ENCODE data around the gene TAF7.
"Not testable (repeated sequence)": the region's sequence is repeated elsewhere in the genome, so short reads cannot be mapped to it uniquely, and the experiment has no call there.

Gene TAF7

DNA sequence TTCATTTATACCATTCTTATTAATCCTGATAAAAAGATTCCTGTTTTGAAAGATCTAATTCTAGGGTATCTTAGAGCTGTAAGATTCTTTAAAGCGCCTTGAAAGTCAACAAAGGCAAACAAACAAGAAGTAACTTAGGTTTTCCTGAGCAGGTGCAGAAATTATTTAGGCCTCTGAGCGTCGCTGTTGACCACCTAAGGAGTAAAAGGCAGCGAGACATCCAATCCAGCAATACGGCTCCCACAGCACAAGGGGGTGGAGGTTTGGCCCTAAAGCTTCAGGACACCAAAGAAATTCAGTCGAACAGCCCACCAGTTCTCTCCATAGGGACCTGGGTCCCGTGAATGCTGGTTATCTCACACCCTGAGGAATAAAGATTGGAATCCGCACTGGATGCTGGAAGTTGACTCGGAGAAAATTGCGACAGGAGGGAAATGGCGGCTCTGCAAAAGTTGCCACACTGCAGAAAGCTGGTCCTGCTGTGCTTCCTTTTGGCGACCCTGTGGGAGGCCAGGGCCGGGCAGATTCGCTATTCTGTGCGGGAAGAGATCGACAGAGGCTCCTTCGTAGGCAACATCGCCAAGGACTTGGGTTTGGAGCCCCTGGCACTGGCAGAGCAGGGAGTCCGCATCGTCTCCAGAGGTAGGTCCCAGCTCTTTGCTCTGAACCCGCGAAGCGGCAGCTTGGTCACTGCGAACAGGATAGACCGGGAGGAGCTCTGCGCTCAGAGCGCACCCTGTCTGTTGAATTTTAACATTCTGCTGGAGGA is 18.1 kb upstream of the TAF7 start, which contains the start of gene PCDHGA2:
Gene PCDHGA2, plus strand, starts transcription at position 223 of the 769 bp plus-strand sequence.
- DNase-seq (ENCODE audit: low spot score), result peak; percentile 57

DNA sequence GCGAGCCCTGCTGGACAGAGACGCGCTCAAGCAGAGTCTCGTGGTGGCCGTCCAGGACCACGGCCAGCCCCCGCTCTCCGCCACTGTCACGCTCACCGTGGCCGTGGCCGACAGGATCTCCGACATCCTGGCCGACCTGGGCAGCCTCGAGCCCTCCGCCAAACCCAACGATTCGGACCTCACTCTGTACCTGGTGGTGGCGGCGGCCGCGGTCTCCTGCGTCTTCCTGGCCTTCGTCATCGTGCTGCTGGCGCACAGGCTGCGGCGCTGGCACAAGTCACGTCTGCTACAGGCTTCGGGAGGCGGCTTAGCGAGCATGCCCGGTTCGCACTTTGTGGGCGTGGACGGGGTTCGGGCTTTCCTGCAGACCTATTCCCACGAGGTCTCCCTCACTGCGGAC is 12.0 kb upstream of the TAF7 start:
- DNase-seq (ENCODE audit: low spot score), result not testable (repeated sequence)

DNA sequence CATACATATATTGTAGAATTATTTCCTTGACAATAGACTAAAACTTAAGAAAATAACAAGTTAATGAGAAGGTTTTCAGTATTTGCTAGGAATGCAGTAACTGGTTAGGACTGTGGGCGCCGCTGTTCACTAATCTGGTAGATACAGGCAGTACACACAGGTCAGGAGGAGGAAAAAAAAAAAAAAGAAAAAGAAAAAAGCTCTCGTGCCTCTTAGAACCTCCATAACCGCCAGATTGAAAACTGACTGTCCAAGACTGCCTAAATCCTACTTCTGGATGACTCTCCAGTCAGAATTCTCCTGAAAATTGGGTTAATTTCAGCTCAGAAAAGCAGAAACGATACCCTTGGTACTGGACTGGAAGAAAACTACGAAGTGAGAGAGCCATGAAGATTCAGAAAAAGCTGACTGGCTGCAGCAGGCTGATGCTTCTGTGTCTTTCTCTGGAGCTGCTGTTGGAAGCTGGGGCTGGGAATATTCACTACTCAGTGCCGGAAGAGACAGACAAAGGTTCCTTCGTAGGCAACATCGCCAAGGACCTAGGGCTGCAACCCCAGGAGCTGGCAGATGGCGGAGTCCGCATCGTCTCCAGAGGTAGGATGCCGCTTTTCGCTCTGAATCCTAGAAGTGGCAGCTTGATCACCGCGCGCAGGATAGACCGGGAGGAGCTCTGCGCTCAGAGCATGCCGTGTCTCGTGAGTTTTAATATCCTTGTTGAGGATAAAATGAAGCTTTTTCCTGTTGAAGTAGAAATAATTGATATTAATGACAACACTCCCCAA is 9.9 kb upstream of the TAF7 start, which contains the start of gene PCDHGA1:
Gene PCDHGA1, plus strand, starts transcription at position 216 of the 782 bp plus-strand sequence.
- DNase-seq (ENCODE audit: low spot score), result peak; percentile 55

DNA sequence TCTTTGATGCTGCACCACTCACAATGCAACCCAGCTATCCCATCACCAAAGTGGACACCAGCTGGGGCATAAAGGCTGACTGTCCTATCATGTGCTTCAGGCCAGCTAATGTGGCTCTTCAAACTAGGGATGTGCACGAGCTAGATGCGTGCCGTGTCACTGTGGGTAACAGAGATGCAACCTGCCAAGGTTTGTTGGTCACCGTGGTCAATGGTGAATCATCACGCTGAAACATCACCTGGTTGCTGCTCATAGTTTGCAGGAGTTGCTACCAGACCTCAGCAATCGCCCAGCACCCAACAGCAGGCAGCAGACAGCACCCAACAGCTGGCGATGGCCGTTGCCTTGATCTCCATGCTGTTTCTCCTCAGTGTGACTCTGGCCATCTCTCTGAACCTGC is 7.6 kb upstream of the TAF7 start:
- DNase-seq (ENCODE audit: low spot score), result no peak

DNA sequence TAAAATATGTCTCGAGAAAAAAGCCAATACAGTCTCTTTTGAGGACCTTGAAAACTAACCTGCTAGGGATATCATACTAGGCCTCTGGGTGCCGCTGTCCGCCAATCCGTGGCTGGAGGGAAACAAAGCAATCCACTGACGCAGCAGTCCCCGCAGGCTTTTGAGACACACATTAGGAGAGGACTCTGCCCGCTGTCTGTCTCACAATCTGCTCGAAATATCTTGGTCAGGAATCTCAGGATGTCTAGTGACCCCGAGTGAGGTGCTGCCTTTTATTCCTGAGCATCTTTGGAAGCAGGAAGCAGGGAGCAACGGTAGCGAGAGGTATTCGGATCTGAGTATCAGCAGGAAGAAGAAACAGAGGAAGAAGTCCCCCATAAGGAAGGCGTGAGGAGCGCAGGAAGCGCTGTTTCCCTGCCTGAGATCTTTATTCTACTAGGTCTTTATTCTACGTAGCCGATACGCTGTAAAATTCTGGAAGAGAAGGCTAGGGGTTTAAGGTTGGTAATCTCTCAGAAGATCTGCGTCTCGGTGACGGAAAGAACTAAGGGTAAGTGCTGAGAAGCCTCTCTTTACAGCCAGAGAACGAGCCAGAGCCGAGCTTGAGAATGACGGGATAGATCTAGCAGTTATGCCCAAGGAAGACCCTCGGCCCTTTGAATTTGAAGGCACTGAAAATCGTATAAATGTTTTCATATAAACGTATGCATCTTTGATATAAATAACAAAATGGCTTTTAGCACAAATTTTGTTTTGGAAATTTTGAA is 5.7 kb upstream of the TAF7 start:
- peak; percentile 64 for DNase-seq (ENCODE audit: low spot score)

DNA sequence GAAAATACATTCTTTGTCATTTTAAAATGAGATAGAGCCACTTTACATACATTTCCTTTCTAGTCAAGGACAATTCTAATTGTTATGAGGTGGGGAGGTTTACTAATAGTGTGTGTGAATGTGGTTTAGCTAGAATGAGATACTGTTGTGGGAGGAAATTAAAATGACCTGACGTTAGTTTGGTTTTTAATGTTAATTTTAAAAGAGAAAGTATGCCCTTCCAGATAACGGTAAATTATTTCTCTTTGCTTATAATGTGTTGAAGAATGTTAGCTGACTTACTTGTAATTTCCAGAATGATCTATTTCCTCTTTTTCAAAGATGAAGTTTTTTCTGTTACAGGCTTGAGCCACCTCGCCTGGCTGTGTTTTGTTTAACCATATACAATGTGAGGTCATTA is 1.7 kb upstream of the TAF7 start:
- DNase-seq (ENCODE audit: low spot score), result no peak

DNA sequence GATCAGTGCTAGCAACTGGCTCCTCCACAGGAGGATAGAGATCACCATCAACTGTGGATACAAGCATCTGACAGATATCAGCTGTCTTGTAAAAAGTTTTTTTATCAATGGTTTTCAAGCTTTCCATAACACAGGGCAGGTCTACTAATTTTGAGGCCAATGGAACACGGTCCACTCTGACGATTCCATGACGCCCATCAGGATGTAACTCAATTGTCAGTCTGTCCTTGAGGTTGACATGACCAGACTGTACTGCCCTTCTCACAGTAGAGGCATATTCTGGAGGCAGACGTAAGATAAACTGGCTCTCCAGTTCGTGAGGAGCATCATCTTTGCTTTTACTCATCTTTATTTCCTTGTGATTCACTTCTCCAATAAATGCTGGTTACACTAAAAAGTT is 885 bp downstream of the TAF7 start:
- no peak for DNase-seq (ENCODE audit: low spot score)

DNA sequence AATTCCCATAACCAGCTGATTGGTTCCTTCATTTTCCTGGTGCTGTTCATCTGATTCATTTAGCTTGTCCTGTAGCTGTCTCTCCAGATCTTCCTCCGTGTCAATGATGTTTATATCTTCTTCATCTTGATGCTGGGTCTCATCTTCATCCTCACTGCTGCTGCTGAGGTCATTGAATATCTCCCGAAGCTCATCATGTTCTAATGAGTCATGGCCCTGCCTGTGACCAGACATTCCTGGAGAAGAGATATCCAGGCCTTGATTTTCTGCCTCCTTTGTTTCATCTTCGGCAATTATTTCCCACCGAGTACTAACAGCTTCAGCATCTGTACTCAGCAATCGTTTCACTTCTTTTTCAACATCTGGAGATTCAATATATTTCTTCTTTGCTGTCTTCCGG is 1.4 kb downstream of the TAF7 start:
- DNase-seq (ENCODE audit: low spot score), result no peak

DNA sequence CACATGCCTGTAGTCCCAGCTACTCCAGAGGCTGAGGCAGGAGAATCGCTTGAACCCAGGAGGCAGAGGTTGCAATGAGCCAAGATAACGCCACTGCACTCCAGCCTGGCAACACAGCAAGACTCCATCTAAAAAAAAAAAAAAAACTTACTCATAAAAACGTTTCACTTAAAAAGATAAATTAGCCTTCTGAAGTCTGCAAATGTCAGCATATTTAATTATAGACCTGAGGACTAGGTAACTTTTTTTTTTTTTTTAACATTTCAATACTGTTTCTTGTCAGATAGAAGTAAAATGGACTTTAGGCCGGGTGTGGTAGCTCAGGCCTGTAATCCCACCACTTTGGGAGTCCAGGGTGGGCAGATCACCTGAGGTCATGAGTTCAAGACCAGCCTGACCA is 3.6 kb downstream of the TAF7 start:
- DNase-seq (ENCODE audit: low spot score), result not testable (repeated sequence)

DNA sequence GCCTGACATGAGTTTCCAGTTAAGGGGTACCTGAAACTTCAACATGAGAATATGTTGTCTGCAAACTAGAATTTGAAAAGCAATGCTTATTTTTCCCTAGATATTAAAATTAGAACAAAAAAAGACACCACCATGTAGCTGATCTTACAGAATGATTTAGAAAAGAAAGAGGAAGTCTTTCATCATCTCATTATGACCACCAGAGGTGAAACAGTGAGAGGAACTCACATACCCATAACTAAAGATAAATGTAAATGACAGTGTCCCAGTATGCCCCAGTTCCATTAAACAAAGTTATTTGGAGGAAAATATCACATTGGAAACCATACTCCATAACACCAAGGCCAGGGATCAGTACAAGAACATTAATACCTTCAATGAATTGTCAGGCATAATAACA is 6.9 kb downstream of the TAF7 start:
- DNase-seq (ENCODE audit: low spot score), result no peak

DNA sequence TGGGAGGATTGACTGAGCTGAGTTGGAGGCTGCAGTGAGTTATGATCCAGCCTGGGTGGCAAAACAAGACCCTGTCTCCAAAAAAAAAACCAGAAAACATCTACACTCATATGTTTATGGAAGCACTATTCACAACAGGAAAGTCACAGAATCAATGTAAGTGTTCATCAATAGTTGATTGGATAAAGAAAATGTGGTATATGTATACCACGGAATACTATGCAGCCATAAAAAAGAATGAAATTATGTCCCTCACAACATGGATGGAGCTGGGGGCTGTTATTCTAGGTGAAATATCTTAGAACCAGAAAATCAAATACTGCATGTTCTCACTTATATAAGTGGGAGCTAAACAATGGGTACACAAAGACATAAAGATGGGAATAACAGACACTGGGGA is 14.0 kb downstream of the TAF7 start:
- no peak for DNase-seq (ENCODE audit: low spot score)

DNA sequence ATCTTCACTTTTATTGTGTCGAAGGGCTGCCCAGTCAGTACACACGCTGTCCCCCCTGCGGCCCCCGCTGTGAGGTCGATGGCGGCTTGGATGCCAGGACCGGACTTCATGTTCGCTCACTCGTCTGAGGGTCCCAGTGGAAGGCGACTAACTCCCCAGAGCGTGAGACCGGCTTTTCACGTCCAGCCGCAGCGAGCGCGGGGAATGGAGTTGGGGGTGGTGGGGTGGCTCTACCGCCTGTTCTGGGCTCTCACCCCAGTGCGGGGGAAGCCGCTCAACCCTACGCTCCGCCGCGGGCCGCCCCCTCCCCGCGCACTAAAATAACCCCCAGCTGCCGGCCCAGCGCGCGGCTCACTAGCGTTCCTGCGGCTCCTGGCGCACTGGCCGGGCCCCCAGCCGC is 16.8 kb downstream of the TAF7 start, which contains the start of gene SLC25A2:
Gene SLC25A2, minus strand, starts transcription at position 294 of the 400 bp plus-strand sequence. Its CDS starts 184 bp downstream, at position 110.
- DNase-seq (ENCODE audit: low spot score), result no peak

DNA sequence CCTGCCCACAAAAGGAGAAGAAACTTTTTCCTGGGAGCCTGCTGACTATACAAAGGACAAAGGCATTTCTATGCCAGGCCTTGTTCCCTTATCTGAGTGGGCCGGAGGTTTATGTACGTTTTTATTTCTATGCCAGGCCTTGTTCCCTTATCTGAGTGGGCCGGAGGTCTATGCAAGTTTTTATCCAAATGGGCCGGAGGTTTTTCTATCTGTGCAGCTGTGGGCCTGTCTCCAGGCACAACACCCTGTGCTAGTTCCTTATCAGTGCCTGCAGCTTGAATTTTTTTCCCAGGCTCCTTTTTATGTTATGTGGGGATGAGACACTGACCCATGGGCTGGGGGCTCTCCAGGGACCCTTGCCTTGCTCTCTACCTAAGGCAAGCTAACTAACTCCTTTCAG is 22.2 kb downstream of the TAF7 start:
- no peak for DNase-seq (ENCODE audit: low spot score)

DNA sequence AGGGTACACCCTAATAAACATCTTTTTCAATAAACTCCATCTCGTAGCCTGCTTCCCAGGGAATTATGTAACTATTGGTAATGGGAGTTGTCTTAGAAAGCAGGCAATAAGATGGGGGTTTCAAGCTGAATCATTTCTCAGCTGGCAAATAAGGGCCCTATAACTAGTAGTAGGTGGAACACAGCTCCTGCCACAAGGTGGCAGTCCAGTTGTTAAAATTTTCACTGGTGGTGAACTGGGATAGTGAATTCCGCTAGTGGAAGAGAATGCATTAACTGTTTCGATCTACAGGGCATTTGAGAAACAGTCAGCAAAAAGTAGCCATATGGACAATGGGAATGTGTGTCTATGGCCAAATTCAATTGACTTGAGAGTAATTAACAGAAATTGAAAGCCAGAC is 47.7 kb downstream of the TAF7 start:
- DNase-seq (ENCODE audit: low spot score), result no peak

DNA sequence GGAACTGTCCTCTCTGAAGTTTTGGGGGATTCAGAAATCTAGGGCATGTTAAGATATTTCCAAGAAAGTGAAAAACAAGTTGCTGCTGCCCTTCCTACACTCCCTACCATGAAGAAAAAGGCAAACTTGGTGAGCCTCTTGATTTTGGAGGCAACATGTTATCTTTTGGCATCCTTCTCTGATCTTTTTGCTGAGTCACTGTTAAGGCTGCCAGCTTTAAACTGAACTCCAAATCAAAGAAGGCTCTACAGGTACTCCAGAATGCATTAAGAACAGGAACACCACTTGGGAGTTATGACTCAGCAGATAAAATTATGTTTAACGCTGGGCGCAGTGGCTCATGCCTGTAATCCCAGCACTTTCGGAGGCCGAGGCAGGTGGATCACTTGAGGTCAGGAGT is 51.4 kb downstream of the TAF7 start:
- no peak for DNase-seq (ENCODE audit: low spot score)

Measured in HuH-7.5 (cell line).